A673 (cell line): Measurements from ENCODE around the gene IPO8. TPM values are rescaled to one million over a fixed set of nuclear protein-coding genes. Genes with fewer than 3 reads are reported as not detected.

Experiments used
- BruUV-seq: library from RNA; stranded (reverse); fragments of 400-500 nt; replicated peaks from 2 replicates; lab custom pipeline; 2021; lab: Mats Ljungman, UMichigan
- CTCF ChIA-PET: fragments of 300-600 bp; sonication (Branson Sonifier 250); formaldehyde crosslinking; loops from one replicate; lab custom pipeline; 2022; ENCODE audit warnings: antibody characterized with exemption; lab: Charles Lee
- POLR2A ChIA-PET: fragments of 300-600 bp; sonication (Branson Sonifier 250); formaldehyde crosslinking; loops from one replicate; lab custom pipeline; 2022; ENCODE audit warnings: antibody characterized with exemption; ENCODE audit not compliant: low non-redundant PET; lab: Charles Lee
- DNase-seq: peaks from one replicate; pipeline ENCODE4 v3.0.0-alpha.2; 2015; ENCODE audit warnings: low spot score
- H3K27ac ChIP-seq: fragments of 200-600 bp; sonication (generic); 2 replicates; pipeline ENCODE4 v1.5.1; 2016; ENCODE audit warnings: mixed run types, low read depth, mild to moderate bottlenecking, mixed read lengths, antibody characterized with exemption, low read length; ENCODE audit not compliant: poor library complexity, severe bottlenecking
- H3K27me3 ChIP-seq: fragments of 200-600 bp; sonication (generic); replicated peaks from 2 replicates; pipeline ENCODE4 v1.6.1; 2017; ENCODE audit warnings: mixed run types, low read depth, mild to moderate bottlenecking, mixed read lengths, antibody characterized with exemption, low read length; ENCODE audit not compliant: insufficient read depth, poor library complexity
- H3K36me3 ChIP-seq: fragments of 200-600 bp; sonication (generic); 2 replicates; pipeline ENCODE4 v1.6.1; 2016; ENCODE audit warnings: mixed run types, mild to moderate bottlenecking, mixed read lengths, antibody characterized with exemption, low read length; ENCODE audit not compliant: insufficient read depth, poor library complexity, severe bottlenecking
- H3K4me1 ChIP-seq: fragments of 200-600 bp; sonication (generic); 2 replicates; pipeline ENCODE4 v1.6.1; 2017; ENCODE audit warnings: mixed run types, mild to moderate bottlenecking, mixed read lengths, antibody characterized with exemption, low read length; ENCODE audit not compliant: insufficient read depth, poor library complexity, severe bottlenecking
- H3K4me3 ChIP-seq: fragments of 200-600 bp; sonication (generic); 2 replicates; pipeline ENCODE4 v1.5.1; 2016; ENCODE audit warnings: low read depth, mixed run types, mild to moderate bottlenecking, mixed read lengths, low read length; ENCODE audit not compliant: poor library complexity, severe bottlenecking
- H3K9me3 ChIP-seq: fragments of 200-600 bp; sonication (generic); 2 replicates; pipeline ENCODE4 v1.6.1; 2016; ENCODE audit warnings: mixed run types, low read depth, mild to moderate bottlenecking, mixed read lengths, antibody characterized with exemption, low read length; ENCODE audit not compliant: poor library complexity, severe bottlenecking
- CTCF ChIP-seq: fragments of 300-800, 200-600 bp; sonication (generic); conservative IDR thresholded peaks from 2 replicates; pipeline ENCODE4 v1.5.1; 2017; ENCODE audit warnings: low read depth, mild to moderate bottlenecking, antibody characterized with exemption, low read length, moderate library complexity, mixed read lengths
- EZH2 ChIP-seq: fragments of 200-600 bp; sonication (generic); IDR thresholded peaks from 2 replicates; pipeline ENCODE4 v1.6.1; 2017; ENCODE audit warnings: borderline replicate concordance, low read depth, mild to moderate bottlenecking, mixed read lengths, antibody characterized with exemption, low read length; ENCODE audit not compliant: poor library complexity, severe bottlenecking
- intact Hi-C: fragments of 100-400 bp; cut with micrococcal nuclease; formaldehyde crosslinking; loops from one replicate; pipeline ENCODE4 v1.10.0; 2022; ENCODE audit not compliant: unreplicated experiment
- total RNA-seq: library from RNA; stranded (reverse); gene quantifications from 2 replicates; pipeline ENCODE4 v1.2.3, GENCODE V29; 2021

Gene IPO8
- total RNA-seq, 1 experiment from 2014 or later, result 37.9 TPM

- Histone ChIP-seq H3K36me3 (no peaks in the 10 kb centered on the region), H3K9me3 (no peaks in the 10 kb centered on the region), H3K4me3 (no peak overlapping the region), H3K27ac (no peak overlapping the region), H3K27me3 (no peaks in the 10 kb centered on the region), H3K4me1 (no peaks in the 10 kb centered on the region)
- no peak for DNase-seq
- intact Hi-C loops, result no loop called here
- no TSS peak for BruUV-seq
- TF ChIP-seq CTCF, result no peak
- no peak for TF ChIP-seq EZH2
- ChIA-PET POLR2A (no interaction called here), CTCF (no interaction called here)
These were observed 109.8 kb downstream of the IPO8 start for GRCh38 chr12:30585877-30586276.

GRCh38 chr12:30582943-30583342 lies 112.7 kb downstream of the IPO8 start:
- Histone ChIP-seq H3K4me1 (no peaks in the 10 kb centered on the region), H3K27ac (no peak overlapping the region), H3K27me3 (no peaks in the 10 kb centered on the region), H3K9me3 (no peaks in the 10 kb centered on the region), H3K4me3 (no peak overlapping the region), H3K36me3 (no peaks in the 10 kb centered on the region)
- no TSS peak for BruUV-seq
- CTCF ChIA-PET, result no interaction called here
- intact Hi-C loops, result no loop called here
- no peak for TF ChIP-seq EZH2
- TF ChIP-seq CTCF, result no peak
- no peak for DNase-seq
- POLR2A ChIA-PET, result no interaction called here

- intact Hi-C loops, result no loop called here
- Histone ChIP-seq H3K27me3 (no peaks in the 10 kb centered on the region), H3K27ac (no peak overlapping the region), H3K4me3 (no peak overlapping the region), H3K36me3 (no peaks in the 10 kb centered on the region), H3K4me1 (no peaks in the 10 kb centered on the region), H3K9me3 (no peaks in the 10 kb centered on the region)
- ChIA-PET CTCF (no interaction called here), POLR2A (no interaction called here)
- no peak for TF ChIP-seq CTCF
- TF ChIP-seq EZH2, result no peak
- BruUV-seq, result no TSS peak
- no peak for DNase-seq
These were observed 115.3 kb downstream of the IPO8 start for GRCh38 chr12:30580344-30580743.

Other genes with a start within 250 kb of the IPO8 start
- gene CAPRIN2, start 59.1 kb upstream of the IPO8 start, total RNA-seq, result 16.4 and 16.7 TPM in 2 replicates
- gene TSPAN11, start 230.9 kb upstream of the IPO8 start, total RNA-seq, result 20.9 and 28.0 TPM in 2 replicates